Astrocyte of the spinal cord (primary cell): ENCODE measurements around the gene PHLDB3.
A peak's percentile ranks its signal among the peaks of the same experiment; 100 is the strongest.
"Not testable (repeated sequence)": the region's sequence is repeated elsewhere in the genome, so short reads cannot be mapped to it uniquely, and the experiment has no call there.

Source experiments
- DNase-seq: peaks from one replicate; pipeline ENCODE4 v3.0.0; 2011; ENCODE audit warnings: low read depth, low spot score
- H3K4me3 ChIP-seq: 2 replicates; pipeline ENCODE4 v1.5.1; 2011; ENCODE audit warnings: low read depth, mild to moderate bottlenecking, low read length, moderate library complexity
- in situ Hi-C: cut with HindIII; loops from 2 replicates; pipeline ENCODE4 v1.10.0; 2017; ENCODE audit warnings: low sequenced_read_pairs
- TF ChIP-seq, protein P1 (sequence below): IDR thresholded peaks from 2 replicates; pipeline ENCODE4 v1.5.1; 2012; ENCODE audit warnings: low read depth, mild to moderate bottlenecking, low read length, inconsistent platforms

The PHLDB3 gene

DNA sequence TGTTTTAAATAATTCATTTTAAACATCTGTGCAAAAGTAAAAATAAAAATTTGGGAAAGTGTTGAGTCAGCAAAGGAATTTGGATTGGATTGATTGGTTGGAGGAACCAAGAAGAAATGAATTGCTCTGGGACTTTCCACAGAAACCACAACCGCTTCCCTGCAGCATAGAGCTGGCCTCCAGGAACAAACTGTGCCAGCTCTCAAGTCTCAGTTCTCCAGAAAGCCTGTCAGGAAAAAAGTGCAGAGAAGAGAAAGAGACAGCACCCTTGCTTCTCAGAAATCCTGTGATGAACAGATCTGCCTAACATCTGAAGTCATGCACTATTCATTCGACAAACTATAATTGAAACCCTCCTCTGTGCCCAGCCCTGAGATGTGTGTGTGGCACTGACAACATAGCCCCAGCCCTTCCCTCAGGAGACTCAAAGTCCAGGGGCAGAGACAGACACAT, 54.0 kb downstream of the PHLDB3 start:
- H3K4me3 ChIP-seq, result no peak overlapping the region
- peak; percentile 60 for DNase-seq
- in situ Hi-C loops, result no loop called here
- TF ChIP-seq, protein P1, sequence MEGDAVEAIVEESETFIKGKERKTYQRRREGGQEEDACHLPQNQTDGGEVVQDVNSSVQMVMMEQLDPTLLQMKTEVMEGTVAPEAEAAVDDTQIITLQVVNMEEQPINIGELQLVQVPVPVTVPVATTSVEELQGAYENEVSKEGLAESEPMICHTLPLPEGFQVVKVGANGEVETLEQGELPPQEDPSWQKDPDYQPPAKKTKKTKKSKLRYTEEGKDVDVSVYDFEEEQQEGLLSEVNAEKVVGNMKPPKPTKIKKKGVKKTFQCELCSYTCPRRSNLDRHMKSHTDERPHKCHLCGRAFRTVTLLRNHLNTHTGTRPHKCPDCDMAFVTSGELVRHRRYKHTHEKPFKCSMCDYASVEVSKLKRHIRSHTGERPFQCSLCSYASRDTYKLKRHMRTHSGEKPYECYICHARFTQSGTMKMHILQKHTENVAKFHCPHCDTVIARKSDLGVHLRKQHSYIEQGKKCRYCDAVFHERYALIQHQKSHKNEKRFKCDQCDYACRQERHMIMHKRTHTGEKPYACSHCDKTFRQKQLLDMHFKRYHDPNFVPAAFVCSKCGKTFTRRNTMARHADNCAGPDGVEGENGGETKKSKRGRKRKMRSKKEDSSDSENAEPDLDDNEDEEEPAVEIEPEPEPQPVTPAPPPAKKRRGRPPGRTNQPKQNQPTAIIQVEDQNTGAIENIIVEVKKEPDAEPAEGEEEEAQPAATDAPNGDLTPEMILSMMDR, result no peak

DNA sequence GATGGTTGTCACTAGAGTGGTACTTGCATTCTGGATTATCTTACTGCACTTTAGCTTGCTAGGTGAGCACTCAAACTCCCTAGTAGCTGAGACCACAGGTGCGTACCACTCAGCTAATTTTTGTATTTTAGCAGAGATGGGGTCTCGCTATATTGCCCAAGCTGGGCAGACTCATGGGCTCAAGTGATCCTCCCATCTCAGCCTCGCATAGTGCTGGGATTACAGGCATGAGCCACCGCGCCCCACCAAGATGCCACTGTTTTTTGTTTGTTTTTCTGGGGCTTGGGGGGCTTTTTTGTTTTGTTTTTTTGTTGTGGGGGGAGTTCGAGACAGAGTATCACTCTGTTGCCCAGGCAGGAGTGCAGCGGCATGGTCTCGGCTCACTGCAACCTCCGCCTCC, 56.9 kb downstream of the PHLDB3 start:
- in situ Hi-C loops, result no loop called here
- TF ChIP-seq, protein P1, result no peak
- H3K4me3 ChIP-seq, result no peak overlapping the region
- DNase-seq, result no peak

DNA sequence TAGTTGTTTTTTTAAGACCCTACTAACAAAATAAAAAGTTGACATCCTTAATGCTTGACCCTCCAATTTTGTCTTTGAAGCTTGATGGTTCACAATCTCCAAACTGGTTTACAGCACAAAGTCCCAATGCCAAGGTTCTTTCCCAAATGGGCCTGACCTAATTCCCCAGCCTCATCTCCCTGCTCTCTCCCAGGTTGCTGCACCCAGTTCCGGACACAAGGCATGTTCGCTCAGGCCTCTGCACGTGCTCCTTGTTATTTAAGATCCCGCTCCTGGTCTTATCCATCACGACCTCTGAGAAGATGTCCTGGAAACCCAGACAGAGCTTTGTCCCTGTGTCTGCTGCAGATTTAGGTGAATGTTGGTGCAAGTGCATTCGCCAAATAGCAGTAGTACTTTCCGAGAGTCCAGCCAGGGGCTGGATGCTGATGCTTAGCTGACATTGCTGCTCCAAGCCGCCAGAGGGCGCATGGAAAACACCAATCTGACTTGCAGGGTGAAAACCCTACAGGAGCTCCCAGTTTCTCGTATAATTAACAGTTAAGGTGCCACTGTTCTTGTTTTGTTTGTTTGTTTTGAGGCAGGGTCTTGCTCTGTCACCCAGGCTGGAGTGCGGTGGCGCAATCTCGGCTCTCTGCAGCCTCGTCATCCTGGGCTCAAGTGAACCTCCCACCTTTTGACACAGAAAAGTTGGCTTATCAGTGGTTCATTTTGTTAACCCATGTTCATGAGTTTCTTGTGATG, 57.6 kb downstream of the PHLDB3 start:
- TF ChIP-seq, protein P1, result peak; percentile 95
- in situ Hi-C loops, result no loop called here

DNA sequence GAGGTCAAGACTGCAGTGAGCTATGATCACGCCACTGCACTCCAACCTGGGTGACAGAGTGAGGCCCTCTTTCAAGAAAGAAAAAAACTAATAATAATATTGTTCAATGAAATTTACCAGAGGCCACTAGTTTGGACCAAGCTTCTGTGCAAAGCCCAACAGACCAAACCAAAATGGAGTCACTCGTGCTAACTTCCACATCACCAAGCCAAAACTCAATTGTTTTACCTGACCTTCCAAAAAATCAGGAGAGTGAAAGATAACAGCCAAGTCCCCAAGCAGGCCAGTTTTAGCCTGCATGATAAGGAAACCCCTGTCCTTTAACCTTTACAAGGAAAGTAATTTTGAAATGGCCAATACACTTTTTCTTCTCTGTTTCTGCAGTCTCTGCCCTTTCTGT, 59.1 kb downstream of the PHLDB3 start:
- in situ Hi-C loops, result no loop called here

More for the DNA sequence above, 57.6 kb downstream of the PHLDB3 start:
- no peak overlapping the region for H3K4me3 ChIP-seq
- DNase-seq, result peak; percentile 69

DNA sequence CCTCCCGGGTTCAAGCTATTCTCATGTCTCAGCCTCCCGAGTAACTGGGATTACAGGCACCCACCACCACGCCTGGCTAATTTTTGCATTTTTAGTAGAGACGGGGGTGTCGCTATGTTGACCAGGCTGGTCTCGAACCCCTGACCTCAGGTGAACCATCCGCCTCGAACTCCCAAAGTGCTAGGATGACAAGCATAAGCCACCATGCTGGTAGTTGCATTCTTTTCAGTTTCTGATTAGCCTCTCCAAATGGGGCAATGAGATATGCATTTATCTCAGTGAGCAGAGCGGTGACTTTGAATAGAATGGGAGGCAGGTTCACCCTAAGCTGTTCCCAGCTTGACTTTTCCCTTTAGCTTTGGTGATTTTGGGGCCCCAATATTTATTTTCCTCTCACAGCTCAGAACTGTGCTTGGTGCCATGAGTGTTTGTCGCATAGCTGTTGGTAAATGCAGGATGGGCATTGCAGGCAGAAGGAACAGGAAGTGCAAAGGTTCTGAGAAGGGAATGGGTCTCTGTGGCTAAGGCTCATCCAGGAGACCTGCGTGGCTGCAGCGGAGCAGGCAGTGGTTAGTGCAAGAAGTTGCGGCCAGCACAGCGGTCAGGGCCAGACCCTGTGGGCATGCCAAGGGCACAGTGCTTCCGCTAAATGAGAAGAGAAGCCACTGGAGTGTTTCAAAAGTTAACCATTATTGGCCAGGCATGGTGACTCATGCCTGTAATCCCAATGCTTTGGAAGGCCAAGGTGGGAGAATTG, 59.8 kb downstream of the PHLDB3 start:
- no peak for DNase-seq
- TF ChIP-seq, protein P1, result no peak
- in situ Hi-C loops, result no loop called here
- H3K4me3 ChIP-seq, result no peak overlapping the region

More for the DNA sequence above, 59.1 kb downstream of the PHLDB3 start:
- no peak overlapping the region for H3K4me3 ChIP-seq
- no peak for DNase-seq
- TF ChIP-seq, protein P1, result no peak

DNA sequence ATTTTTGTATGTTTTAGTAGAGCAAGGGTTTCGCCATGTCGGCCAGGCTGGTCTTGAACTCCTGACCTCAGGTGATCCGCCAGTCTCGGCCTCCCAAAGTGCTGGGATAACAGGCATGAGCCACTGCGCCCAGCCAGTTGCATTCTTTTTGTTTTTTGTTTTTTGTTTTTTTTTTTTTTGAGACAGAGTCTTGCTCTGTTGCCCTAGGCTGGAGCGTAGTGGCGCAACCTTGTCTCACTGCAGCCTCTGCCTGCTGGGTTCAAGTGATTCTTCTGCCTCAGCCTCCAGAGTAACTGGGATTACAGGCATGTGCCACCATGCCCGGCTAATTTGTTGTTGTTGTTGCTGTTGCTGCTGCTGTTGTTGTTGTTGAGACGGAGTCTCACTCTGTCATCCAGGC, 60.5 kb downstream of the PHLDB3 start:
- in situ Hi-C loops, H3K4me3 ChIP-seq, DNase-seq: not testable (repeated sequence)

DNA sequence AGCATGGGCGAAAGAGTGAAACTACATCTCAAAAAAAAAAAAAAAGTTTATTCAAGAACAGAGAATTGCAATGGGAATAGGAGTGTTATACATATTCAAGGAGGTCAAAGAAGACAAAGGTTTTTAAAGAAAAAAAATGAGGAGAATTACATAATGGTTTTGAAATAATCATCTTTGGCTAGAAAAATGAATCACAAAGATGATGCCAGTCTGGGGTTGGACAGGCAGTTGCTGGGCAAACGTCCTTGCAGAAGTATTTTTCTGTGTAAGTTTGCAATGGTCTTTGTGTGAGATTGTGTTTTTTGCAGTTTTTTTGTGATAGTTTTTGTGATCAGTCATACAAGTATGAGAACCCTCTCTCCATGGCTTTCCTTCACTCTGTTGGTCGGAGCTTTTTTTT, 62.8 kb downstream of the PHLDB3 start:
- TF ChIP-seq, protein P1, result no peak
- no peak overlapping the region for H3K4me3 ChIP-seq
- no peak for DNase-seq
- in situ Hi-C loops, result no loop called here
